ENCODE measurements around the gene LRRC4C.

LRRC4C gene

GRCh38 chr11:40432358-40432757, 1027.1 kb downstream of the LRRC4C start:
- no peak for TF ChIP-seq CTCF (IDR thresholded peaks at IDR 0.05)

- TF ChIP-seq CTCF (IDR thresholded peaks at IDR 0.05): no peak
Observed at GRCh38 chr11:40425168-40425567, 1034.3 kb downstream of the LRRC4C start.

- no peak for TF ChIP-seq CTCF (IDR thresholded peaks at IDR 0.05)
Observed at GRCh38 chr11:40421208-40421981, 1038.1 kb downstream of the LRRC4C start.

- TF ChIP-seq CTCF (IDR thresholded peaks at IDR 0.05): no peak
Observed at GRCh38 chr11:40417627-40418026, 1041.8 kb downstream of the LRRC4C start.

GRCh38 chr11:40407355-40407754, 1052.1 kb downstream of the LRRC4C start:
- no peak for TF ChIP-seq CTCF (IDR thresholded peaks at IDR 0.05)

GRCh38 chr11:40405614-40406013, 1053.8 kb downstream of the LRRC4C start:
- TF ChIP-seq CTCF (IDR thresholded peaks at IDR 0.05): no peak

- no peak for TF ChIP-seq CTCF (IDR thresholded peaks at IDR 0.05)
Observed at GRCh38 chr11:40403321-40403720, 1056.1 kb downstream of the LRRC4C start.
